ENCODE results near the gene OR52K1.
A peak's percentile ranks its signal among the peaks of the same experiment; 100 is the strongest.
"Not testable (repeated sequence)": the region's sequence is repeated elsewhere in the genome, so short reads cannot be mapped to it uniquely, and the experiment has no call there.

Gene OR52K1

DNA sequence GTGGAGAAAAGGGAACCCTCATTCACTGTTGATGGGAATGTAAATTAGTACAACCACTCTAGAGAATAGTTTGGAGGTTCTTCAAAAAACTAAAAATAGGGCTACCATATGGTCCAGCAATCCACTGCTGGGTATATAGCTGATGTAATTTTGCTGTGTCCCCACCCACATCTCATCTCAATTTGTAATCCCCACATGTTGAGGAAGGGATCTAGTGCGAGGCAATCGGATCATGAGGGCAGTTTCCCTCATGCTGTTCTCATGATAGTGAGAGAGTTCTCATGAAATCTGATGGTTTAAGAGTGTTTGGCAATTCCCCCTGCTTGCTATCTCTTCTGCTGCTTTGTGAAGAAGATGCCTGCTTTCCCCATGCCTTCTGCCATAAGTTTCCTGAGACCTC is 45.5 kb downstream of the OR52K1 start:
- Histone ChIP-seq H3K27ac (replicated peaks; ENCODE audit: low read length) (no peak overlapping the region), H2AK5ac (ENCODE audit: low read depth, low read length) (no peak overlapping the region), H3K4me1 (ENCODE audit: control insufficient read depth in 2 of 2, insufficient read depth in 1 of 2, low read depth in 1 of 2, low read length in 2 of 2) (peaks cover 0 to 5% of the 10 kb centered on the region in 2 donors), H3K14ac (ENCODE audit: low read length) (no peak overlapping the region), H3K79me1 (ENCODE audit: low read depth, low read length) (no peaks in the 10 kb centered on the region), H4K91ac (ENCODE audit: low read depth, low read length, poor library complexity) (no peak overlapping the region), H2BK5ac (ENCODE audit: low read length) (no peak overlapping the region), H4K8ac (ENCODE audit: low read depth, low read length) (no peak overlapping the region), H3K18ac (ENCODE audit: low read length) (no peak overlapping the region), H3K4me3 (ENCODE audit: low read length in 2 of 2) (no peak overlapping the region), H2BK15ac (ENCODE audit: low read length) (no peak overlapping the region), H3K4ac (ENCODE audit: low read length) (no peak overlapping the region), H3K36me3 (replicated peaks in 1 of 2; ENCODE audit: control insufficient read depth in 2 of 2, insufficient read depth in 2 of 2, low read length in 2 of 2) (no peaks in the 10 kb centered on the region), H2AFZ (ENCODE audit: low read length) (no peak overlapping the region), H3K9ac (ENCODE audit: low read depth, low read length, poor library complexity) (no peak overlapping the region), H3K9me3 (replicated peaks in 1 of 2; ENCODE audit: control insufficient read depth in 2 of 2, insufficient read depth in 1 of 2, low read depth in 1 of 2, low read length in 2 of 2) (no peaks in the 10 kb centered on the region), H2BK120ac (ENCODE audit: low read depth, low read length) (no peak overlapping the region), H3K23ac (ENCODE audit: low read depth, low read length, poor library complexity) (no peak overlapping the region), H2BK12ac (ENCODE audit: low read length) (no peak overlapping the region), H3K27me3 (ENCODE audit: control insufficient read depth in 3 of 3, insufficient read depth in 3 of 3, low read depth in 1 of 3, low read length in 3 of 3) (no peaks in the 10 kb centered on the region), H3K4me2 (ENCODE audit: insufficient read depth, low read length, poor library complexity, severe bottlenecking) (no peak overlapping the region)
- no CpG with 5 or more reads among the region's 2 CpGs for WGBS, 2 donors (ENCODE audit: extremely low coverage in 2 of 2, insufficient read length in 2 of 2, insufficient replicate concordance in 1 of 2)
- no peak for DNase-seq (ENCODE audit: low spot score)

DNA sequence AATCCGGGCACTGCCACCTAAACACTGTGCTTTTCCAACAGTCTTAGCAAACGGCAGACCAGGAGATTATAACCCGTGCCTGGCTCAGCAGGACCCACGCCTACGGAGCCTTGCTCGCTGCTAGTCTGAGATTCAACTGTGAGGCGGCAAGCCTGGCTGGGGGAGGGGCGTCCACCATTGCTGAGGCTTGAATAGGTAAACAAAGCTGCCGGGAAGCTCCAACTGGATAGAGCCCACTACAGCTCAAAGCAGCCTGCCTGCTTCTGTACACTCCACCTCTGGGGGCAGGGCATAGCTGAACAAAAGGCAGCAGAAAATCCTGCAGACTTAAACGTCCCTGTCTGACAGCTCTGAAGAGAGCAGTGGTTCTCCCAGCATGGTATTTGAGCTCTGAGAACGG is 49.2 kb downstream of the OR52K1 start:
- H3K27ac ChIP-seq (replicated peaks; ENCODE audit: low read length); H3K79me1 ChIP-seq (ENCODE audit: low read depth, low read length); H3K9ac ChIP-seq (ENCODE audit: low read depth, low read length, poor library complexity); H4K8ac ChIP-seq (ENCODE audit: low read depth, low read length); H4K91ac ChIP-seq (ENCODE audit: low read depth, low read length, poor library complexity); H2BK120ac ChIP-seq (ENCODE audit: low read depth, low read length); H3K27me3 ChIP-seq (ENCODE audit: control insufficient read depth in 3 of 3, insufficient read depth in 3 of 3, low read depth in 1 of 3, low read length in 3 of 3); H3K4ac ChIP-seq (ENCODE audit: low read length); H3K4me1 ChIP-seq (ENCODE audit: control insufficient read depth in 2 of 2, insufficient read depth in 1 of 2, low read depth in 1 of 2, low read length in 2 of 2); H3K4me3 ChIP-seq (ENCODE audit: low read length in 2 of 2); H2BK12ac ChIP-seq (ENCODE audit: low read length); H3K18ac ChIP-seq (ENCODE audit: low read length); H3K4me2 ChIP-seq (ENCODE audit: insufficient read depth, low read length, poor library complexity, severe bottlenecking); DNase-seq (ENCODE audit: low spot score); H2AK5ac ChIP-seq (ENCODE audit: low read depth, low read length); H3K36me3 ChIP-seq (replicated peaks in 1 of 2; ENCODE audit: control insufficient read depth in 2 of 2, insufficient read depth in 2 of 2, low read length in 2 of 2); H3K14ac ChIP-seq (ENCODE audit: low read length); H3K23ac ChIP-seq (ENCODE audit: low read depth, low read length, poor library complexity); H3K9me3 ChIP-seq (replicated peaks in 1 of 2; ENCODE audit: control insufficient read depth in 2 of 2, insufficient read depth in 1 of 2, low read depth in 1 of 2, low read length in 2 of 2); H2BK5ac ChIP-seq (ENCODE audit: low read length); H2BK15ac ChIP-seq (ENCODE audit: low read length): not testable (repeated sequence)
- no CpG with 5 or more reads among the region's 11 CpGs for WGBS, 2 donors (ENCODE audit: extremely low coverage in 2 of 2, insufficient read length in 2 of 2, insufficient replicate concordance in 1 of 2)
- peak overlapping the region; percentile 83 for H2AFZ ChIP-seq (ENCODE audit: low read length)

DNA sequence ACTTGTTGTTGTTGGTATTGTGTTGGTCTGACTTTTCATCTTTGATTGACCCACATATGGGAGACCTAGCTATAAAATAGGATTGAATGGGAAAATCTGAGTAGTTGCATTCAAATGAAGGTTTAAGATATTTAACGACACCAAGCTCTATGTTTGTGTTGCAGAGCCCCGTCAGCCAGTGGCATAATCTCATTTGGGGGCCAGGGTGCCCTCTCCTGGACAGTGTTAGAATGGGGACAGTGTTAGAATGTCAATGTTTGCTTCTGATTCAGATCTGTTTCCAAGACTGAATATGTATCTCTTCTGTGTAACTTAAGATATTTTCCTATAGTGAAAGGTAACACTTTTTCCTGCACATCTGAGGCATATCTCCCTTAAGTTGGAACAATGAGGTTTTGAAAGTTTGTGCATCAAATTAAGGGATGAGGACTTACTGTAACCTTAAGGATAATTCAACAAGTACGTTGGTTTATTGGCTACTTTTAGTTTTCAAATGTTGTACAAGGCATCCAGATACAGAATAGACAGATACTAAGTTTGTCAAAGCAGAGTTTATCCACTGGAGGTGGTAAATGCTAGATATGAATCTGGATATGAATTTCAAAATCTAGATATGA is 57.3 kb downstream of the OR52K1 start:
- no peaks in the 10 kb centered on the region for H3K79me1 ChIP-seq (ENCODE audit: low read depth, low read length)
- no peak overlapping the region for H2AK5ac ChIP-seq (ENCODE audit: low read depth, low read length)
- H2AFZ ChIP-seq (ENCODE audit: low read length): no peak overlapping the region
- H3K23ac ChIP-seq (ENCODE audit: low read depth, low read length, poor library complexity): no peak overlapping the region
- no peak overlapping the region for H4K8ac ChIP-seq (ENCODE audit: low read depth, low read length)
- no peak overlapping the region for H2BK15ac ChIP-seq (ENCODE audit: low read length)
- no CpG with 5 or more reads among the region's 3 CpGs for whole genome bisulfite sequencing, 2 donors (ENCODE audit: extremely low coverage in 2 of 2, insufficient read length in 2 of 2, insufficient replicate concordance in 1 of 2)
- no peak overlapping the region for H3K27ac ChIP-seq (replicated peaks; ENCODE audit: low read length)
- no peak overlapping the region for H2BK12ac ChIP-seq (ENCODE audit: low read length)
- no peak overlapping the region for H3K4me3 ChIP-seq (ENCODE audit: low read length in 2 of 2)
- no peak overlapping the region for H3K9ac ChIP-seq (ENCODE audit: low read depth, low read length, poor library complexity)
- no peak overlapping the region for H2BK120ac ChIP-seq (ENCODE audit: low read depth, low read length)
- H3K14ac ChIP-seq (ENCODE audit: low read length): no peak overlapping the region
- no peak overlapping the region for H2BK5ac ChIP-seq (ENCODE audit: low read length)
- H3K9me3 ChIP-seq (replicated peaks in 1 of 2; ENCODE audit: control insufficient read depth in 2 of 2, insufficient read depth in 1 of 2, low read depth in 1 of 2, low read length in 2 of 2): no peaks in the 10 kb centered on the region
- H3K4me2 ChIP-seq (ENCODE audit: insufficient read depth, low read length, poor library complexity, severe bottlenecking): no peak overlapping the region
- H3K4me1 ChIP-seq (ENCODE audit: control insufficient read depth in 2 of 2, insufficient read depth in 1 of 2, low read depth in 1 of 2, low read length in 2 of 2): no peaks in the 10 kb centered on the region
- peaks cover 0 to 7% (median 0%) of the 10 kb centered on the region in 3 experiments for H3K27me3 ChIP-seq (ENCODE audit: control insufficient read depth in 3 of 3, insufficient read depth in 3 of 3, low read depth in 1 of 3, low read length in 3 of 3)
- H4K91ac ChIP-seq (ENCODE audit: low read depth, low read length, poor library complexity): no peak overlapping the region
- H3K36me3 ChIP-seq (replicated peaks in 1 of 2; ENCODE audit: control insufficient read depth in 2 of 2, insufficient read depth in 2 of 2, low read length in 2 of 2): no peaks in the 10 kb centered on the region
- DNase-seq (ENCODE audit: low spot score): peak; percentile 53
- H3K18ac ChIP-seq (ENCODE audit: low read length): no peak overlapping the region
- H3K4ac ChIP-seq (ENCODE audit: low read length): no peak overlapping the region

DNA sequence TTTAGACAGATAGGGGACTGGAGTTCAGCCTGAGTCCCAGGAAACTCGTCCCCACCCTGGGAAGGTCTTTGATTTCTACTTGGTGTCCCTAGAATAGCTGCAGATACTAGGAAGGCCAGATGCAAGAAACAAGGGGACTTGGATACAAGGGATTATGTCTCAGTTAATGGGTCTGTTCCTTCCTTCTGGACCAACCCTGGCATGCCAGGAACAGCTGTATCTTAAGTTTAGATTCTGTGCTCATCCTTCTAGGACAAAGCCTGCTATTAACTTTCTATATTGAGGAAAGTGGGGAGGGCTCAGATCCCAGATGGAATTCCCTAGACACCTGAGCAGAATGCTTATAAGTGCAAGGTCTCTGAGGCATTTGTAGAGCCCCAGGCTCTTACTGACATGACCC is 58.6 kb downstream of the OR52K1 start:
- no CpG with 5 or more reads among the region's 1 CpG for WGBS, 2 donors (ENCODE audit: extremely low coverage in 2 of 2, insufficient read length in 2 of 2, insufficient replicate concordance in 1 of 2)
- Histone ChIP-seq H3K23ac (ENCODE audit: low read depth, low read length, poor library complexity) (no peak overlapping the region), H3K4me1 (ENCODE audit: control insufficient read depth in 2 of 2, insufficient read depth in 1 of 2, low read depth in 1 of 2, low read length in 2 of 2) (no peaks in the 10 kb centered on the region), H2BK12ac (ENCODE audit: low read length) (no peak overlapping the region), H3K4ac (ENCODE audit: low read length) (no peak overlapping the region), H4K91ac (ENCODE audit: low read depth, low read length, poor library complexity) (no peak overlapping the region), H3K4me3 (ENCODE audit: low read length in 2 of 2) (no peak overlapping the region), H3K14ac (ENCODE audit: low read length) (no peak overlapping the region), H2AK5ac (ENCODE audit: low read depth, low read length) (no peak overlapping the region), H3K27ac (replicated peaks; ENCODE audit: low read length) (no peak overlapping the region), H3K9me3 (replicated peaks in 1 of 2; ENCODE audit: control insufficient read depth in 2 of 2, insufficient read depth in 1 of 2, low read depth in 1 of 2, low read length in 2 of 2) (no peaks in the 10 kb centered on the region), H3K4me2 (ENCODE audit: insufficient read depth, low read length, poor library complexity, severe bottlenecking) (no peak overlapping the region), H3K9ac (ENCODE audit: low read depth, low read length, poor library complexity) (no peak overlapping the region), H3K27me3 (ENCODE audit: control insufficient read depth in 3 of 3, insufficient read depth in 3 of 3, low read depth in 1 of 3, low read length in 3 of 3) (peaks cover 0 to 7% (median 0%) of the 10 kb centered on the region in 3 experiments), H3K36me3 (replicated peaks in 1 of 2; ENCODE audit: control insufficient read depth in 2 of 2, insufficient read depth in 2 of 2, low read length in 2 of 2) (no peaks in the 10 kb centered on the region), H2BK15ac (ENCODE audit: low read length) (no peak overlapping the region), H2BK5ac (ENCODE audit: low read length) (no peak overlapping the region), H2BK120ac (ENCODE audit: low read depth, low read length) (no peak overlapping the region), H4K8ac (ENCODE audit: low read depth, low read length) (no peak overlapping the region), H2AFZ (ENCODE audit: low read length) (no peak overlapping the region), H3K79me1 (ENCODE audit: low read depth, low read length) (no peaks in the 10 kb centered on the region), H3K18ac (ENCODE audit: low read length) (no peak overlapping the region)
- DNase-seq (ENCODE audit: low spot score): no peak

Data from neuronal stem cell (in vitro differentiated cells).